HG02970 (cell line): ENCODE measurements around the gene VAC14.

Source experiments
- ATAC-seq: cut with Tn5 transposase; IDR thresholded peaks from one replicate; pipeline ENCODE4 v1.9.1; 2021; ENCODE audit warnings: mild to moderate bottlenecking, moderate library complexity, moderate number of reproducible peaks; ENCODE audit not compliant: unreplicated experiment, low FRiP score

The VAC14 gene

DNA sequence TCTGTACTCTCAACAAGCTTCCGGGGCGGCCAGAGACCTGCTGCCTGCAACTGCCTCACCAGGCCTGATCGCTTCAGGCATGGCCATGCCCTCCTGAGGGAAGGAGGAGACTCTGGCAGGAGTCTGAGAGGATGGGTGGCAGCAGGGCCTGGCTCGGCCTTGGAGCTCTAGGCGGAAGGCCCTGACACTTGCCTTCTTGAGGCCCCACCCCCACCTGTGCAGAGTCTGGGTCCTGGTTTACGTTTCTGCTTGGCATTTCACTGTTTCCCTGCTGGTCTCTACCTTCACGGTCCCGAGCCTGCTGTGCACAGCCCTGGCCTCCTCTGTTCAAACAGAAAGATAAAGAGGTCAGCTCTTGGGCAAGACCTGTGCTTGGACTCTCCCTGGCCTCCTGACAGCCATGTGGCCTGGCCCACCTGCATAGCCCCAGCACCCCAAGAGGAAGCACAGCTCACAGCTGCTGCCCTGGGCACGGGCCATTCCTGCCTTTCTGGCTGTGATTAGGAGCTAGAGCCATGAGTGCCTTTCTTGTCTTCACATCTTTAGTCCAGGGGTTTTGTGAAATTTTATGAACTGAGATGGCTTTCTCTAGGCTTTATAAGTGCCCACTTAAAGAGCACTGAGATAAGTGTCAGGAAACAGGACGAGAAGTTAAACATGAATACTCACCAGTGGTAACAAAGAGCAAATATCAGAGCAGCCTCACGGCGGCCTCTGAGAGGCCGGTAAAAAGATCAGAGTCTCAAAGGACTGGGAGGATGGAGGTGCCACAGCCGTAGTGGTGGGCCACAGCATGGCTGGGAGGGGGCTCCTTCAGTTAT is 89.5 kb downstream of the VAC14 start:
- ATAC-seq = no peak

- ATAC-seq = no peak
Observed at GRCh38 chr16:70710422-70711210, 90.3 kb downstream of the VAC14 start.

DNA sequence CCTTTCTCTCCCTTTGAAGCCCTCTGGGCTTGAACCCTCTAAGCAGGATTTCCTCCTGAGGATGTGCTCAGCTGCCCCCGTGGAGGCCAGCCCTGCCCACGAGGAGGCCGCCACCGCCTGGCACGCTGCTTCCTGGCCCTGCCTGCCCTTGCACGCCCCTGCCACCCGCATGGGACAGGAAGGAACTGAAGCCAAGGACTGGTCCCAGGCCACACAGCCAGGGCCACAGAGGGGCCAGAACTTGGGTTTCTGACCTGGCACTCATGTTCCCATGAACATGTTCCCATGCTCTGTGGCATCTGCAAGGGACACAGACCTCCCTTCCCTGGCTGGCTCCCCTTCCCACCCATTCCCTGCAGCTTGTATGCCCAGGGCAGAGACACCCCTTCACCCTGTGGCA is 91.0 kb downstream of the VAC14 start:
- ATAC-seq = no peak

- no peak for ATAC-seq
Observed at GRCh38 chr16:70709457-70709856, 91.5 kb downstream of the VAC14 start.

DNA sequence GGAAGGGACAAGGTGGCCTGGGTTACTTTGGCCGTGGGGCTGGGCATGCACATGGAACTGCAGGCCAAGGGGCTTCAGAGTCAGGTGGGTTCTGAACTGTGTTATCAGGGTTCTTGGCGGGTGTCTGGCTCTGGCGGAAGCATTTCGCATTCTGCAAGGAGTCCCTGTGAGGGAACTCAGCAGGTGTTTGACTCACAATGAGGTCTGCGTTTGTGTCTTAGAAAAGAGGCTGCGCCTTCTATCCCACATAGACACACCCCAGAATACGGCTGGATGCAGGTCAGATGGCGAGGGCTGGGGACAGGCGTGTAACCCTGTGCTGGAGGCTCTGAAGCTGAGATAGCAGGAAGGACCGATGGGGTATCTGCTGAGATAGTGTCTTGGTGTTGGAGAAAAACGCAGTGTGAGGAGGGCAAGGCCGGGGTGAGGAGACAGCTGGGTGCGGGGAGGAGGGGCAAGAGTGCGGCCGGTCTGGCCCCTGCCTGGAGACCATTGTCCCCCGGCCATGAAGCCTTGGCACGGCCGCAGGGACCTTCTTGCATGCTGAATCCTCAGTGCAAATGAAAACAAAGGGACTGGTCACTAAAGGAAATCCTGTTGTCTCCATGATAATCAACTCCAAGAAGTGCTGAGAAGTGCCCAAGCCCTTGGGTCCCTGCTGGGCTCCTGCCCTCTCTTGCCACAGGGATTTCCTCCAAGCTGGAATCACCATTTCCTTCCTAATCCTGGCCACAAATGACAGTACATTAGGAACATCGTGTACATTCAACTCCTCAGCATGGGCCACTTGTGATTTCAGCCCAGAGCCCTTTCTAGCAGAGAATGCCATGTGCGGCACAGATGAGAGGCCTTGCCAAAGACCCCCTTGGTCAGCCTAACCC is 92.4 kb downstream of the VAC14 start:
- ATAC-seq = no peak

GRCh38 chr16:70706948-70707465 is 94.0 kb downstream of the VAC14 start:
- no peak for ATAC-seq

GRCh38 chr16:70705056-70705455 is 95.9 kb downstream of the VAC14 start:
- no peak for ATAC-seq

GRCh38 chr16:70704586-70704985 is 96.4 kb downstream of the VAC14 start:
- ATAC-seq = no peak

GRCh38 chr16:70703835-70704381 is 97.0 kb downstream of the VAC14 start:
- no peak for ATAC-seq

GRCh38 chr16:70703041-70703834 is 97.7 kb downstream of the VAC14 start:
- ATAC-seq = no peak

DNA sequence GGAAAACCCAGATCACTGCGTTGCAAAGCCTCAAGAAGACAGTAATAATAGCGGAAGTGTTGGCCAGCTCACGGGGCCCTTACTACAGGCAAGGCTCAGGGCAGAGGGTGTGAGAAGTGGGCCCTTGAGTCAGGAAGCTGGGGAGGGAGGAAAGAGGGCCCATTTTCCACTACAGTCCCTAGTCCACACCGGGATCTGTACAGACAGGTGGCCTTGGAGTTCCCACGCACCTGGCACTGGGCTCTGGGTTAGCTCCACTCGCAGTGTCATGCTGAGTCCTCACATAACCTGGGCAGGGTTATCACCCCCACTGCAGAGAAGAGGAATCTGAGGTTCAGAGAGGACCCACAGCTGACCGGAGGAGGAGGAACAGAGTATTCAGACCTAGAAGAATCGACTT is 98.3 kb downstream of the VAC14 start:
- no peak for ATAC-seq

DNA sequence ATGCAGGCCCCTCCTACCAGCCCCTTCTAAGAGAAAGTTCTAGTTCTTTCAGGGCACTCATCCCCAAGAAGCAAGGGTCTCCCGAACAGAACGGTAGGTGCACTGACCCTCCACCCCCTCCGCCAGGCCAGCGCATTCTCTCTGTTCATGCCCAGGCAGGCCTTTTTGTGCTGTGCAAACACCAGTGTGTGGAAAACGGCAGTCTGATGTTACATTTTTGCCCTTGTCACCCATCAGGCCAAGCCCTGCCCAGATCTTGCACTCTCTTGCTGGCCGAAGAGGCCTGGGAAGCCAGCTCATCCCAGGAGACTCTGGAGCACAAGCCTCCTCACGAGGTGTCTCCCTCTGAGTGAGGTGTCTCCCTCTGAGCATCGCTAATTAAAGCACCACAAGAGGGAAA is 99.0 kb downstream of the VAC14 start:
- ATAC-seq = no peak

DNA sequence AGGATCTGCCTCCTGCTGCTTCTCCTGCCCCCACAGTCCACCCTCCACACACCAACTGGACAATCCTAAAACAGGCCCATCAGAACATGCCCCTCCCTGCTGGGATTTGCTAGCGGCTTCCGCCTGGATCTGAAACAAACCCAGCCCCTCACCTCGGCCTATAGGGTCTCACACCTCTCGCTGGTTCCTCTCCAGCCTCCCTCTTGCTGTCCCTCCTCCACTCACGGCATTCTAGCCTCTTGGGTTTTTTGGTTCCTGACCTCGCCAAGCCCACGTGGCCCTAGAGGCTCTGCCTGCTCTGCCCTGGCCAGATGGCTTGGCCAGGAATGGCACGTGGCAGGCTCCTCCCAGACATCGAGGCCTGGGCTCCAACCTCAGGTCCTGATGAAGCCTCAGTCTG is 99.4 kb downstream of the VAC14 start:
- no peak for ATAC-seq

DNA sequence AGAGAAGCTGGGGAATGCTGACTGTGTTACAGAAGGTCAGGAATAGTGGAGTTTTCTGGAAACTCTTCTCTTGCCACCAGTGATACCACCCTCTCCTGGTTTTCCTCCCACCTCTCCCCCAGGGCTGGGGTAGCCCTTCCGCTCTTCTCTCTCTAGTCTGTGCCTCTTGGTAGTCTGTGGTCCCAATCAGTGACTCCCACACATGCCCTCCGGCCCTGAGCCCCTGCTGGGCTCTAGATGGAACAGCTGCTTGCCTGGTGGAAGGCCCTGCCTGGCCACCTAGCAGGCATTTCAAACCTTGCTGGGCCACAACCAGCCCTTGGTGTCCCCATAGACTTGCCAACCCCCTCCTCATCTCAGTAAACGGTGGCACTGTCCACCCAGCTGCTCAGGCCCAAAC is 99.9 kb downstream of the VAC14 start:
- ATAC-seq = no peak

DNA sequence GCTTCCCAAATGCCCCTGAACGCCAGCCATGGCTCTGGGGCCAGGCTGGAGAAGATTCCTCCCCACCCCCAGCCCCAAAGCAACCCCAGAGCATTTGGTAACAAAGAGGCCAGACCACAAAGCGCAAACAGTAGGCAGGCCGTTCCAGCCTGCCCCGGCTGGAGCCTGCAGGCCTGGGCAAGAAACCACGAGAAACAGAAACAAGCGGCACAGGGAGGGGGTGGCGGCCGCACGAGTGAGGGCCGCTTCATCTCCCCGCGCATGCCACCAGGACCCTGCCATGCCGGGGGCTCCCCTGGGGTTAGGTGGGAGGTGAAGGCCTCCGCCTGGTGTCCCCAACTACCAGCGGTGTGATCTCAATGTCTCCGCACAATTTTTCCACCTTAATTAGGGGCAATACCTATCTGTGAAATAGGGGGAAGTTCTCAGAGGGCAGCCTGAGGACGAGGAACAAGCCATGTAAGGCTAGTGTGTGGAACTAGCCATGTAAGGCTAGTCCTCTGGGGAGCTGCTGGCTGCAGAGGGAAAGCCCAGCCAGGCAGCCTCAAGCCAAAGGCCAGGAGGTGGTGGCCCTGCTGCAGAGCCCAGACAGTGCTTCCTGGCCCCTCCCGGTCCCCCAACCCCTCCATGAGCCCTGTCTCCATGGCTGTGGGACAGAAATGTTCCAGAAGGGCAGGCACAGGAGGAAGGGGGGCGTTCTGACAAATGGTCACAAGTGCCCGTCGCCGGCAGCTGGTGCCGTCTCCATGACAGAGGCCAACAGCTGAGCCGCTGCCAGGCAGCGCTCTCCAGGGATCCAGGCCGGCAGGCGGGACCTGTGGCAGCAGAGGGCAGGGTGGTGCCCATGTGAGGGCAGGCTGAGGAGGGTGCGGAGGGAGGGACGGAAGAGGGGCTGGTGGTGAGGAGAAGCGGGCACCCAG is 100.6 kb downstream of the VAC14 start:
- no peak for ATAC-seq

- ATAC-seq = no peak
Observed at GRCh38 chr16:70699696-70700095, 101.3 kb downstream of the VAC14 start.

GRCh38 chr16:70698901-70699300 is 102.1 kb downstream of the VAC14 start:
- ATAC-seq = no peak

GRCh38 chr16:70697594-70698170 is 103.3 kb downstream of the VAC14 start:
- no peak for ATAC-seq
